SIG-M5 treated with dmso at 0.1 percent for 504 hours (cell line): ENCODE measurements around the gene ZBTB42.
"Not testable (repeated sequence)": the region's sequence is repeated elsewhere in the genome, so short reads cannot be mapped to it uniquely, and the experiment has no call there.

ENCODE experiments used
- DNase-seq: peaks from one replicate; lab custom pipeline; 2025; ENCODE audit not compliant: unreplicated experiment; lab: John Stamatoyannopoulos, UW

Gene ZBTB42

DNA sequence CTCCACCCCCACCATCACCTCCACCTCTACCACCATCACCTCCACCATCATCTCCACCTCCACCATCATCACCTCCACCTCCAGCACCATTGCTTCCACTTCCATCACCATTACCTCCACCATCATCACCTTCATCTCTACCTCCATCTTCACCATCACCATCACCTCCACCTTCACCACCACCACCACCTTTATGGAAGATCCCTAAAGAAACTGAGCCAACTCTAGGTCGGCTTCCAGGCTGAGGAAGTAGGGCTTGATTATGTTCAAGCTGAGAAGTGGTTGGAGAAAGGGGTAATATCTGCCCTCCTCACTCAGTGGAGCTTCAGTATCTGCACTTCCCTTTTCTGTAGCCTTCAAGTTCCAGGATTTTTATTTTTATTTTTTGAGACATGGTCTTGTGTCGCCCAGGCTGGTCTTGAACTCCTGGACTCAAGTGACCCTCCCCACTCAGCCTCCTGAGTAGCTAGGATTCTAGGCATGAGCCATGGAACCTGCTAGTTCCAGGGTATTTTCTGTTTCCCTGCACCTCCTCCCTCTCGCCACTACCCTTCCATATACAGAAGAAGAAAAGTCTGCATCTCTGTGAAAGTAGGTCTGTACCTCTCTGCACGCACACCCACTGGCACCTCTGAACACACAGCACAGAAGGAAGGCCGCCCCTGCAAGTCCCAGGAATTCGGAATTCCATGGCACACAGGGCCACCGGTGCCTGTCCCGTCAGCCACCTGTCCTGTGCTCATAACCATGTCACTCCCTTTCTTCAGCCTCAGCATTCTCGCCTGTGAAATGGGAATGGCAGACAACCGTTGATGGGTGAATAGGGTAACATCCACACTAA is 5.9 kb downstream of the ZBTB42 start:
- DNase-seq: peak; percentile 44

DNA sequence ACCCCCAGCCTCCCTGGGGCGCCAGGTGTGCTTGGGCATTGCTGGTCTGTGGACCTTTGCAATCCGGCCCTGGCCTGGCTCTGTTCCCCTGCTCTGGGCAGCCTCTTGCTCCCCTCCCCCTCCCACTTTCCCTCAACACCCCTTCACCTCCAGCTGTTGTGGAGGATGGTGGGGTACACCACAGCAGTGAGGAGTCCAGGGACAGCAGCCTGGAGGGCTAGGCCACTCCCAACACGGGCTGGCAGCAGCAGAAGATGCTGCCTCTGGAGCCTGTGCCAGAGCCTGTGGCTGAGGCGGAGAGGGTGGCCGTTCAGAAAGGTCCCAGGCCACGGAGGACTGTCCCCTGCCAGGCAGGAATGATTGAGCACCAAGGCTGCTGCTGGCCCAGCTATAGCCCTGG is 7.6 kb downstream of the ZBTB42 start:
- no peak for DNase-seq

DNA sequence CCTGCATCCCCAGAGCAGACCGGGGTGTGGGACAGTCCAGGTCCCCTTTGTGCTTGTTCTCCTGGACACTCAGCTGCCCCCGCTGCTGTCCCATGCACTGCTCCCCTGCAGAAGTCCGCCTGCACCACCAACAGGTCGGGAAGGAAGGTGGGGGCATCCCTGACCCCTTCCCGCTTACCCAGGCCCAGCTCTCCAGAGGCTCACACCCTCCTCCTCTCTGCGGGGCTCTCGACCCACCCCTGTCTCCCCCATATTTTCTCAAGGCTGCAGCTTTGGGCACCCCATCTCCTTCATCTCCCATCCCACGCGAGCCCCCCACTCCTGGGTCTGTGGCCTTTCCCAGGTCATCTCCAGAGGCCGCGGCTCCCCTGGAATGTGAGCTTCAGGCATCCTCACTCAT is 9.4 kb downstream of the ZBTB42 start:
- DNase-seq: no peak

DNA sequence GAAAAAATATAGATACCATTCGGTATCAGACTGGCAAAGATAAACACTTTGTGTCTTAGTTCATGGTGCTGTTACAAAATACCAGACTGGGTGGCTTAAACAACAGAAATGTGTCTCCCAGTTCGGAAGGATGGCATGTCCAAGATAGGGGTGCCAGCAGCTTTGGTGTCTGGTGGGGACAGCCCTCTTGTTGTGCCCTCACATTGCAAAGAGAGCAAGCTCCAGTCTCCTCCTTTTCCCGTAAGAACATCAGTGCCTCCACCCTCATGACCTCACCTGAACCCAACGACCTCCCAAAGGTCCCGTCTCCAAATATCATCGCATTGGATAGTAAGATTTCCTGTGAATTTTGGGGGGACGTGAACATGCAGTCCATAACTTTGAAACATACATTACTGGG is 12.4 kb downstream of the ZBTB42 start:
- DNase-seq: no peak

DNA sequence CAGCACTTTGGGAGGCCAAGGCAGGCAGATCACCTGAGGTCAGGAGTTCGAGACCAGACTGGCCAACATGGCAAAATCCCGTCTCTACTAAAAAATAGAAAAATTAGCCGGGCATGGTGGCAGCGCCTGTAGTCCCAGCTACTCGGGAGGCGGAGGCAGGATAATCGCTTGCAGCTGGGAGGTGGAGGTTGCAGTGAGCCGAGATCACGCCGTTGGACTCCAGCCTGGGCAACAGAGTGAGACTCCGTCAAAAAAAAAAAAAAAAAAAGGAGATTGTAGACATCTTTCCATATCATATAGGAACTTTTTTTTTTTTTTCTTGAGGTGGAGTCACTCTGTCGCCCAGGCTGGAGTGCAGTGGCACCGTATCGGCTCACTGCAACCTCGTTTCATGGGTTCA is 13.8 kb downstream of the ZBTB42 start:
- DNase-seq: not testable (repeated sequence)

DNA sequence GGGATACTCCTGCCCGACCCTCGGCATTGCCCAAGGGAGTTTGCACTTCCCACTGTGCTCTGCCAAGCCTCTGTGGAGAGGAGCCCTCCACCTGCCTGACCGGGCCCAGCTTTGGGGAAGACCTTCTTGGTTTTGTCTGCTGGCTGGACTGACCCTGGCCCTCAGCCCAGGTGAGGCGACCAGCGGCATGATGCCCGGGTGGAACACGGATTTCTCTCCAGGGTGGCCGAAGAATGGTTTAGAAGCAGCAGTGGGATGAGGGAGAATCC is 15.6 kb downstream of the ZBTB42 start:
- DNase-seq: no peak

DNA sequence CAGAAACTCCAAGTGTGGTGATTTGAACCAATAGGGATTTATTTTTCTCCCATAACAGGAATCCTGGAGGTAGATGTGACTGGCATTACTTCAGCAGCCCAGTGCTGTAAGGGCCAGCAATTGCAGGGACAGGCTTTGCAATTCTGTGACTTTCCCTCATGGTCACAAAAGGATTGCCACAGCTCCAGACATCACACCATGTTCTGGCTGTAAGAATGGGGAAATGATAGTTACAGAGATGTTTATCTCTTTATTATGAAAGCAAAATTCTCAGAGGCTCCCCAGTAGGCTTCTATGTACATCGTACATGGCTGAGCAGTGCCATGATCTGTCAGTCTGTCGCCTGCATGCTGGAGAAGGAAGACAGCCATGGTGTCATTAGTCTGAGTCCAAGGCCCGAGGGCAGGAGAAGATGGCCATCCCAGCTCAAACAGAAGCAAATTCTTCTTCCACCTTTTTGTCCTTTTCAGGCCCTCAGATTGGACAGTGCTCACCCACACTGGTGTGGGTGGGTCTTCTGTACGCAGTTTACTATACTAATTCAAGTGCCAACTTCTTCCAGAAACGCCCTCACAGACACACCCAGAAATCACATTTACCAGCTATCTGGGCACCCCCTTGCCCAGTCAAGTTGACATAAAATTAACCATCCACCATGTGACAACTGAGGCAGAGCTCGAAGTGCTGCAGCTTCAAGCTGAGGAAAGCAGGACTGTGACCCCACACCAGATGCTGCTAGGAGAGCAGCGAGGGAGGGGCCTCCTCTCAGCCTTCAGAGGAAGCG is 17.2 kb downstream of the ZBTB42 start:
- DNase-seq: no peak

DNA sequence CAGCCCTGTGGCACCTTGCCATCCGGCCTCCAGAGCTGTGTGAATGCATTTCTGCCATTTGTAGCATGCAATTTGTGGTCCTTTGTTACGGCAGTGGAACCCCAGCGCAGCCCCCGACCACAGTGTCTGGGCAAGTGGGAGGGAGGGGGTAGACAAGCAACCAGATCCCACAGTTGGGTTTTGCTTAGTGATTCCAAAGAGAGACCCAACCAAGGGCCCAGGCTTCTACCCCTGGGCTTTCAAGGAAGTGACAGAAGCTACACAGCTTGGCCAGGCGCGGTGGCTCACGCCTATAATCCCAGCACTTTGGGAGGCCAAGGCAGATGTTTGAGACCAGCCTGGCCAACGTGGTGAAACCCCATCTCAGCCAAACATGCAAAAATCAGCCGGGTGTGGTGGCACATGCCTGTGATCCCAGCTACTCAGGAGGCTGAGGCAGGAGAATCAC is 17.8 kb downstream of the ZBTB42 start:
- DNase-seq: no peak

DNA sequence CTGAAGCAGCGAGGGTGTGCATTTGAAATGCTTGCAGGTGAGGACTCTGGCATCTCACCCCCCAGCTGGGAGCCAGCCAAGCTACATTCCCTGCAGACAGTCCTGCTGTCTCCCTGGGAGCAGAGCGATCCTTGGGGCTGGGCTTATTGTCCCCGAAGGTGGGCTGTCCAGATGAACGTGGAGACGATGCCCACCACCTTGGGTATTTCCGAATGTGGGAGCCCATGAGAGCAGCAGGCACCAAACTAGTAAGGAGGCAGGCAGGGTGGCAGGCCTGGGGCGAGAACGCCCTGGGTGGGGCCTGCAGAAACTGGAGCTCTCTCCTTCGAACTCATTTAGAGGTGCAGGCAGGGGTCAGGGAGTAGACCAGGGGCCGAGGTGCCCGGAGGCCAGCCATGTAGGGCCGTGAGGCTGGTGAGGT is 18.5 kb downstream of the ZBTB42 start:
- DNase-seq: no peak

DNA sequence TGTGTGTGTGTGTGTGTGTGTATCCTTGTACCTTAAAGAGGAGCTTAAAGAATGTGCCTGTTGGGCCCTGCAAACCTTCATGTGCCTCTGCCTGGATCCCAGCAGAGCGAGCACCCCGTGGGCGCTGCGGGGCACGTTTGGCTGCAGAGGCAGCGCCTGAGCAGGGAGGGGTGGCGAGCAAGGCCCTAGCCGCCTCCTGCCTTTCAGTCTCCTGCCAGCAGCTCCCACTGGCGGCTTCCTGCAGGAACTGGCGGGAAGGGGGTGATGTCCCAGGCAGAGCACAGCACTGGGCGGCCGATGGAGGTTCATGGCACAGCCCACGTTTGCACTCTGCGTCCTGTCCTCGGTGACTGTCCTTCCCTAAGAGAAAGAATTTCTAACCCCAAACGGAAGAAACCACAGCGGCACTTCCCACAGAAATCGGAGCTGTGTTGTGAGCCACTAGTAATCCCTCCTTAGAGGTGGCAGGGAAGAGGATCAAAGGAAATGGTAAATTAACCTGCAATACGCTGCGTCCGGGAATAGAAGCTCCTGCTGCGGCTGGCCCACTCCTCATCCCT is 19.8 kb downstream of the ZBTB42 start:
- peak; percentile 33 for DNase-seq

DNA sequence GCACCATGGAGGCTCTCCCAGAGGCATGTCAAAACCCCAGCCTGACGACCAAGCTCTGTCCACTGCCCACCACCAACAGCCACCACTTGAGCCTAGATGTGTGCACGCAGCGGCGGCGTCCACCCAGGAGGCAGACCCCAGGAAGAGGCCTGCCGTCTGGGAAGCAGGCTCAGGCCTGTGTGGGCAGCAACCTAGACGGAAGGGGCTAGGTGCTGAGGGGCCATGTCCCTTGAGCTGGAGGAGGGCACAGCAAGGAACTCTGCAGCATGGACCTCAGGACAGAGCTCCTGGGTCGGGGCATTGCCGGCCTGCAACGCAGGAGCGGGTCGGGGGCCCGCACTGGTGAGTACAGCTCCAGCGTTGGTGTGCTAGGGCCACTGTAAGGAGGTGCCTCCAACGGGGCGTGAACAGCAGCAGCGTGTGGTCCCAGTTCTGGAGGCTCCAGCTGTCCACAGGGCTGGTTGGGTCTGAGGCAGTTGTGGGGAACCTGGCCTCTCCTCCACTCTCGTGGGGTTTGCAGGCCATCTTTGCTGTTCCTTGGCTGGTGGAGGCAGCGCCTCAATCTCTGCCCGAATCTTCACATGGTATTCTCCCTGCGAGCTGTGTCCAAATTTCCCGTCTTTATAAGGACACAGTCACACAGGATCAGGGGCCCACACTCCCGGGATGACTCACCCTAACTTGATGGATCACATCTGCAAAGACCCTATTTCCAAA is 20.5 kb downstream of the ZBTB42 start:
- no peak for DNase-seq

DNA sequence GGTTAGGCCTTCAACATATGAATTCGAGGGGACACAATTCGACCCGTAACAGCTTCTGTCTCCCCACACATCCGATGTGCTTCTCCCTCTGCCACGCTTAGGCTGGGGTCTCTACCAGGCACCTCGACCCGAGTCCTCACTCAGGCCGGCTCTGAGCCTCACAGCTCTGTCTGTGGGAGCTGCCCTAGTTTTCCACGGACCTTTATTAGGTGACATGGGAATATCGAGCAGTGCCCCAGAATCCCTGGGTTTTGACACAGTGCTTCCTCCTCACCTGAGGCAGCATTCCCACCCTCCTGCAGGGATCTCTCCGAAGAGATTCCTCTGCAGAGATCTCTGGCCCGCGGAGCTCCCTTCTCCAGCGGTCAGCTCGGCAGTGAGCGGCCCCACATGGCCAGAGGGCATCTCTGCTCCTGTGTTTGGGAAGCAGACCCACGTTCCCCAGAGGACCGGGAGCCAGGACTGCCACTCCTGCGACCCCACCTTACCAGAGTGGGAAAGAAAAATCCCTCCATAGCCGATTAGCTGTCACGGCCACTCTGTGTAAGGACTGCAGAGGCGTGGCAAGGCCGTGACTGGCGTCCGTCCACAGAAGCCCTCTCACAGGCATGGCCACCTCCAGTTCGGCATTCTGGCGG is 21.2 kb downstream of the ZBTB42 start:
- no peak for DNase-seq

DNA sequence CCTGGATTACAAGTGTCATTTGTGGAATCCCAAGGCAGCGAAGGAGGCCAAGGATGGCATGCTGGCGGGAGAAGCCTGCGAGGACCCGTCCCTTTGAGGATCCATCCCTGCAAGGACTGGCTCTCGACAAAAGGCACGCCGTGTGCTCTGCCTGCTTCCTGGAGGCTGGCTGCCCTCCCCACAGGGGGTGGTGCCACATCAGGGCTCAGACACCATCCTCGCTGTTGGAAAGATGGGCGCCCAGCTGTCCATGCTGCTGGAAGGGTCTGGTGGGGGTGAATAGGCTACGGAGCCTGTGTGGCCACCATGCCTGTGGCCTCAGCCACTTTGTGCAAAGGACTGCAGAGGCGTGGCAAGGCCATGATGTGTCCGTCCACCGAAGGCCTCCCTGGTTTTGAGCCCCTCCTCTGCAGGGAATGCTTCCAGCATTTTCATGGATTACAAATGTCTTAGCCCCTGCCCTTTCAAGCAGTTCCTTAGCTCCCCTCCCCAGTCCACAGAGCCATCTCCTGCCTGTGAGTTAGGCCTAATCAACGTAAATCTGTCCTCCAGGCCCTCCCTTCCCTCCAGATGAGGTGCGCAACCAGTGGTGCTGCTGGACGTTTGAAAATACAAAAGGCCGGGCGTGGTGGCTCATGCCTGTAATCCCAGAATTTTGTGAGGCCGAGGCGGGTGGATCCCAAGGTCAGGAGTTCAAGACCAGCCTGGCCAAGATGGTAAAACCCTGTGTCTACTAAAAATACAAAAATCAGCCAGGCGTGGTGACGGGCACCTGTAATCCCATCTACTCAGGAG is 22.1 kb downstream of the ZBTB42 start:
- no peak for DNase-seq

DNA sequence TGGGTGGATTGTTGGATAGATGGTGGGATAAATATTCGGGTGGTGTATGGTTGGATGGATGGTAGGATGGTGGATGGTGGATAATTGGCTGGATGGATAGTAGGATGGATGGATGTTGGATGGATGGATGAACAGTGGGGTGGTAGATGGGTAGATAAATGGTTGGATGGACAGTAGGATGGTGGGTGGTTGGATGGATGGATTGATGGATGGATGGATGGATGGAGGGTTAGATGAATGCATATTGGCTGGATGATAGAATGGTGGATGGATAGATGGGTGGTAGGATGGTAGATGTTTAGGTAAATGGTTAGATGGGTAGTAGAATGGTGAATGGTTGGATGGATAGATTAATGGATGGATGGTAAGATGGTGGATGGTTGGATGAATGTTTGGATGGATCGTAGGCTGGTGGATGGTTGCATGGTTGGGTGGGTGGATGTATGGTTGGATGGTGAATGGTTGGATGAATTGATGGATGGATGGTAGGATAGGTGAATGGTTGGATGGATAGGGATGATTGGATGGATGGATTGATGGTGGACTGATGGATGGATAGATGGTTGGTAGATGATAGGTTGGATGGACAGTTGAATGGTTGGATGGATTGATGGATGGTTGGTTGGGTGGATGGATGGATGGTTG is 23.6 kb downstream of the ZBTB42 start:
- DNase-seq: no peak

DNA sequence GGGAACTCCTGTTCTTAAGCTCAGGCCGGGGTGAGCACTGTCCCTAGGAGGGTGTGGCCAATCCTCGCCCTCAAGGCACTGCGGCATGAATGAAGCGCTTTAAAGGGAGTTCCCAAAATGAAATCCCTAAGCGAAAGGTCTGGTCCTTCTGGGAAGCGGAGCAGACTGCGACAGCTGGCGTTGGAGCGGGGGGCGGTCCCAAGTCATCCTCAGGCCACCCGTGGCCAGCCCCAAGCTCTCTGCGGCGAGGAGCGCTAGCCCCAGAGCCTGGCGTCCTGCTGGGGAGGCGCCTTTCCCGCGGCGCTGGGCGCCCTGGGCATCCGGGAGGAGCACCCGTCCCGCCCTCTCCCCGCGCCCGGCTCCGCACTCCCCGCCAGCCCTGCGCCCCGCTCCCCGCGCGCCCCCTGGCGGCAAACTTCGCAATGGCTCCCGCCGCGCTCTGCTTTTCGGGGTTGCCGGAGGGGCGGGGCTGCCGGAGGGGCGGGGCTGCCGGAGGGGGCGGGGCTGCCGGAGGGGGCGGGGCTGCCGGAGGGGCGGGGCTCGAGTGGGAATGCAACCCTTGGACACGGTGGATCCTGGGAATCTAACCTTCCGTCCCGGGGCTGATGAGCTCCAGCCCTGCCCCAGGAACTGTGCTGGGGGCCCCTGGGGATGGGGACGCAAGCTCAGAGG is 25.4 kb downstream of the ZBTB42 start:
- DNase-seq: peak; percentile 53

DNA sequence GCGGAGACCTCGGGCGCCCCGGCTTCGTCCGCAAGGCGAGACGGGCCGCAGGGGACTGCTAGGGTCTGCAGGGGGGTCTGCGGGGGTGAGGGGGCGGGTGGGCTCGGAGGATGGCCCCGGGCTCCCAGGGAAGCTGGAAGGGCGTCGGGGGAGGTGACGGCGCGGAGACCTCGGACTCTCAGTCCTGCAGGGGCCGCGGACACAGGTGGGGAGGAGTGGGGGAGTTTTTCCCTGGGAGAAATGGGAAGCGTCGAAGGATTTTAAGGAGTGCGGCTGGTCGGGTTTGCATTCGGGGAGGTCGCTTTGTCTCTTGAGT is 25.9 kb downstream of the ZBTB42 start:
- no peak for DNase-seq

DNA sequence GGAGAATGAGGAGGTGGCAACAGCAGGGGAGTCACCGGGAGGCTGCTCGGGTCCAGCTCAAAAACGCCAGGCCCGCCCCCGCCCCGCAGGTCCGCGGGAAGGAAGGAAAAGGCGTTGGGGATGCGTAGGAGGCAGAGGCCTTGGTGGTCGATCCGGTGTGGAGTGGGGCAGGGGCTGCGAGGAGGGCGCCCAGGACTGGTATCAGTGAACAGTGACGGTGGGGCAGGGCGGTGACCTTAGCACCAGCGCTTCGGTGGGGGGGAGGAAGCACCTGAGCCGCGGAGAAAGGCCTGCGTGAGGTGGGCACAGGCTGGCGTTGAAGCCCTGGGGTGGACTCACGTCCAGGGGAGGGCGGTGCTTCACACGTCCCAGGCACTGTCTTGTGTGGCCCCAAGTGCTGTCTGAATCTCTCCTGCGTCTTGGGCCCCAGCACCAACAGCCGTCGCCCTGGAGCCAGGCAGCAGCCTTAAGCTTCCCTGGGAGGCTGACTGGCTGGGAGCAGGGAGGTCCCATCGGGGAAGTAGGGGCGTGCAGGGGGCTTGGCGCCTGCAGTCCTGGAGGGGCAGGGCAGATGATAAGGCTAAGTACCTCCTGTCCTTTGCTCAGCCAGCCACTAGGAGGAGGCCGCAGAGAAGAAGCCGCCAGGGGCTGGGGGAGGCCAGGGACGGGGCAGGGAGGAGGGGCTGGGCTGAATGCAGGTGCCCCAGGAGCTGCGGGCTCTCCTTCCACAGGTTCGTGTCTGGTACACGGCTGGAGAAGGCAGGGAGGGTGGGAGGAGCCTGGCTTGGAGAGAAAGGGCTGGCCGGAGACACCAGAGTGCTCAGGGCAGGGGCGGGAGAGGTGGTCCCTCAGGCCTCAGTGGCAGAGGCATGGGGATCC is 26.5 kb downstream of the ZBTB42 start:
- peak; percentile 58 for DNase-seq

DNA sequence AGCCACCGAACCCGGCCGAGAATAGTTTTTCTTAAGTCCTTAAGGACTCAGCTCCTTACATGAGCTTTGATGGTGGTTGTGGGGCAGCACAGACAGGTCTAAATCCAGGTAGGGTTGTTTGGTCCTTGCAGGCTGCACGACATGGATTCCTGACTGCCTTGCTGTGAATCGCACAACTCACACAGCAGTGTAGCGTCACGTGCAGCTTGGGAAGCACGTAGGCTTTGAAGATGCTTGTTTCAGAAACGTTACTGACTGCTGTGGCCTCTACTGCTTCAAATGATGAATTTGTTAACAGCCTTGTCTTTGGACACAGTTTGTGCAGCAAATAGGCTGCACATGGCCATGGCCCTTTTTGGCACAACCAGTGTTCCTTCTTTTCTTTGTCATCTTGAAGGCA is 29.9 kb downstream of the ZBTB42 start:
- DNase-seq: no peak
